CD4-positive, alpha-beta memory T cell (primary cell): ENCODE results near the gene RPP25L. TPM values are rescaled to one million over a fixed set of nuclear protein-coding genes. Genes with fewer than 3 reads are reported as not detected.

ENCODE experiments used
- CTCF ChIA-PET: fragments of 350-600 bp; sonication (Branson Sonifier 250); formaldehyde crosslinking; loops from one replicate; lab custom pipeline; 2021; ENCODE audit warnings: inconsistent platforms; ENCODE audit not compliant: partially characterized antibody; lab: Charles Lee
- POLR2A ChIA-PET: fragments of 350-600 bp; sonication (Branson Sonifier 250); formaldehyde crosslinking; loops from one replicate; lab custom pipeline; 2021; ENCODE audit not compliant: partially characterized antibody; lab: Charles Lee
- DNase-seq, 5 donors: peaks; one replicate each; pipeline versions ENCODE4 v3.0.0 to v3.0.0-alpha.2; 2020 to 2022; ENCODE audit warnings: mixed read lengths in 1 of 5
- H3K27ac ChIP-seq: one replicate; pipeline ENCODE4 v1.7.0; 2013; ENCODE audit warnings: low read depth, low read length
- H3K27me3 ChIP-seq: 2 replicates; pipeline ENCODE4 v1.7.0; 2013; ENCODE audit warnings: mild to moderate bottlenecking, low read length, moderate library complexity; ENCODE audit not compliant: insufficient read depth
- H3K36me3 ChIP-seq: 2 replicates; pipeline ENCODE4 v1.7.0; 2013; ENCODE audit warnings: mild to moderate bottlenecking, low read length, moderate library complexity; ENCODE audit not compliant: insufficient read depth
- H3K4me1 ChIP-seq: 2 replicates; pipeline ENCODE4 v1.7.0; 2013; ENCODE audit warnings: mild to moderate bottlenecking, low read length, moderate library complexity; ENCODE audit not compliant: insufficient read depth
- H3K4me3 ChIP-seq, 2 donors: one replicate each; pipeline ENCODE4 v1.7.0; 2013; ENCODE audit warnings: low read length in 2 of 2, mild to moderate bottlenecking in 1 of 2
- H3K9me3 ChIP-seq, 2 donors: one replicate each; pipeline ENCODE4 v1.7.0; 2013; ENCODE audit warnings: low read length in 2 of 2, control low read depth in 1 of 2; ENCODE audit not compliant: control insufficient read depth in 1 of 2
- H3K27ac Mint-ChIP-seq, 7 donors: one replicate each; pipeline ENCODE4 v1.8.0; 2020 to 2021; ENCODE audit warnings: mixed read lengths in 7 of 7, mild to moderate bottlenecking in 6 of 7, inconsistent platforms in 3 of 7, moderate library complexity in 3 of 7
- H3K27me3 Mint-ChIP-seq, 2 donors: one replicate each; pipeline ENCODE4 v1.8.0; 2020 to 2021; ENCODE audit warnings: mixed read lengths in 2 of 2
- H3K36me3 Mint-ChIP-seq, 2 donors: one replicate each; pipeline ENCODE4 v1.8.0; 2020 to 2021; ENCODE audit warnings: mixed read lengths in 2 of 2, inconsistent platforms in 1 of 2, mild to moderate bottlenecking in 1 of 2
- H3K4me1 Mint-ChIP-seq, 4 donors: one replicate each; pipeline ENCODE4 v1.8.0; 2020 to 2021; ENCODE audit warnings: mixed read lengths in 4 of 4, mild to moderate bottlenecking in 1 of 4
- H3K4me3 Mint-ChIP-seq, 8 donors: one replicate each; pipeline ENCODE4 v1.8.0; 2020 to 2021; ENCODE audit warnings: mixed read lengths in 8 of 8, mild to moderate bottlenecking in 7 of 8, moderate library complexity in 6 of 8, inconsistent platforms in 3 of 8
- H3K9me3 Mint-ChIP-seq, 8 donors: one replicate each; pipeline ENCODE4 v1.8.0; 2020 to 2021; ENCODE audit warnings: mixed read lengths in 8 of 8, mild to moderate bottlenecking in 5 of 8, inconsistent platforms in 3 of 8, moderate library complexity in 1 of 8
- intact Hi-C: fragments of 100-400 bp; cut with micrococcal nuclease; formaldehyde crosslinking; loops from one replicate; pipeline ENCODE4 v1.15.1; 2023
- polyA plus RNA-seq, 2 donors: library from polyadenylated mRNA; unstranded; fragments of 300-500 nt; fragmentation: Illumina TruSeq; gene quantifications; one replicate each; pipeline ENCODE4 v1.2.3, GENCODE V29; 2021
- total RNA-seq, 2 experiments: library from RNA; stranded (reverse); gene quantifications; one replicate each; pipeline ENCODE4 v1.2.3, GENCODE V29; 2021

Gene RPP25L
- total and polyA plus RNA-seq, 4 experiments from 2014 or later = 28.5 to 46.5 (median 34.0) TPM

DNA sequence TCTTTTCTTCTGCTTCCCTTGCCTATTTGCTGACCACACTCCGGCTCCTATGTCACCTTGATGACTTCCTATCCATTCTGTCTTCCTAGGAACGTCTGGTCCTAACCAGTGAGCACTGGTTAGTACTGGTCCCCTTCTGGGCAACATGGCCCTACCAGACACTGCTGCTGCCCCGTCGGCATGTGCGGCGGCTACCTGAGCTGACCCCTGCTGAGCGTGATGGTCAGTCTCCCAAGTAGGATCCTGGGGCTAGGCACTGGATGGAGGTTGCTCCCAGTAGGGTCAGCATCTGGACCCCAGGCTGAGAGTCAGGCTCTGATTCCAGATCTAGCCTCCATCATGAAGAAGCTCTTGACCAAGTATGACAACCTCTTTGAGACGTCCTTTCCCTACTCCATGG is 36.8 kb upstream of the RPP25L start:
- no peak overlapping the region for H3K27ac ChIP-seq
- Mint-ChIP-seq H3K36me3 (peaks cover 37 to 54% of the 10 kb centered on the region in 2 donors), H3K27me3 (no peaks in the 10 kb centered on the region), H3K4me1 (peaks cover 36 to 69% (median 45%) of the 10 kb centered on the region in 4 donors), H3K27ac (peak overlapping the region in 4 of 7 donors; percentile 62 to 92 (median 74)), H3K9me3 (no peaks in the 10 kb centered on the region), H3K4me3 (peak overlapping the region in 7 of 8 donors; percentile 58 to 95 (median 70))
- no peak for DNase-seq
- no peaks in the 10 kb centered on the region for H3K27me3 ChIP-seq
- ChIA-PET POLR2A (interaction anchor here (3.2 to 22.1 kb wide), 3 partner anchors 11 to 54 kb away, joined by 10 to 484 read pairs (median 193); partner anchors contain the start of genes CCL27, IL11RA and SIGMAR1), CTCF (interaction anchor here (4.8 to 12.6 kb wide), 3 partner anchors 13 to 52 kb away, joined by 60 to 191 read pairs (median 168); partner anchors contain the start of genes CCL27 and SIGMAR1)
- H3K9me3 ChIP-seq = no peaks in the 10 kb centered on the region
- peak overlapping the region in 1 of 2 donors; percentile 87 for H3K4me3 ChIP-seq
- intact Hi-C loops = loop anchor here (5.0 kb wide), 1 partner anchor 36 kb away; the partner anchor contains the start of gene RPP25L
- H3K4me1 ChIP-seq = peaks cover 50% of the 10 kb centered on the region
- H3K36me3 ChIP-seq = peaks cover 35% of the 10 kb centered on the region

DNA sequence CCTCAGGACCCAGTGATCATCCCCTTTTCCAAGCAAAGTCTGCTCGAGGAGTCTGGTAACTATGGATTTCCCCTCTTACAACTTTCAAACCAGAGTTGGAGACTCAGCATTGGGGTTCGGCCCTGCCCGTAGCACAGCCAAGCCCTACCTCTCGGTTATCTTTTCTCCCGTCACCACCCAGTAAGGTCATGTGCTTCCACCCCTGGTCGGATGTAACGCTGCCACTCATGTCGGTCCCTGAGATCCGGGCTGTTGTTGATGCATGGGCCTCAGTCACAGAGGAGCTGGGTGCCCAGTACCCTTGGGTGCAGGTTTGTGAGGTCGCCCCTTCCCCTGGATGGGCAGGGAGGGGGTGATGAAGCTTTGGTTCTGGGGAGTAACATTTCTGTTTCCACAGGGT is 35.8 kb upstream of the RPP25L start:
- H3K4me3 Mint-ChIP-seq = peak overlapping the region; percentile 93 to 97 (median 95)
- H3K27me3 ChIP-seq = no peaks in the 10 kb centered on the region
- peak overlapping the region; percentile 89 to 96 (median 93) for H3K27ac Mint-ChIP-seq
- H3K36me3 ChIP-seq = peaks cover 35% of the 10 kb centered on the region
- no peaks in the 10 kb centered on the region for H3K9me3 ChIP-seq
- H3K27ac ChIP-seq = peak overlapping the region; percentile 84
- H3K27me3 Mint-ChIP-seq = no peaks in the 10 kb centered on the region
- intact Hi-C loops = loop anchor here (5.0 kb wide), 1 partner anchor 35 kb away; the partner anchor contains the start of gene RPP25L
- H3K4me1 ChIP-seq = peaks cover 40% of the 10 kb centered on the region
- peaks cover 37 to 54% of the 10 kb centered on the region in 2 donors for H3K36me3 Mint-ChIP-seq
- DNase-seq = peak in 2 of 5 donors; percentile 20 to 53
- peaks cover 29 to 61% (median 39%) of the 10 kb centered on the region in 4 donors for H3K4me1 Mint-ChIP-seq
- peak overlapping the region; percentile 83 to 87 for H3K4me3 ChIP-seq
- POLR2A ChIA-PET = interaction anchor here (1.8 to 22.1 kb wide), 6 partner anchors 12 to 55 kb away, joined by 6 to 484 read pairs (median 20); partner anchors contain the start of genes CCL27, DCTN3, IL11RA and RPP25L
- CTCF ChIA-PET = interaction anchor here (0.8 to 12.6 kb wide), 8 partner anchors 10 to 53 kb away, joined by 4 to 191 read pairs (median 14); partner anchors contain the start of genes ARID3C, CCL27, DCTN3 and SIGMAR1
- no peaks in the 10 kb centered on the region for H3K9me3 Mint-ChIP-seq

DNA sequence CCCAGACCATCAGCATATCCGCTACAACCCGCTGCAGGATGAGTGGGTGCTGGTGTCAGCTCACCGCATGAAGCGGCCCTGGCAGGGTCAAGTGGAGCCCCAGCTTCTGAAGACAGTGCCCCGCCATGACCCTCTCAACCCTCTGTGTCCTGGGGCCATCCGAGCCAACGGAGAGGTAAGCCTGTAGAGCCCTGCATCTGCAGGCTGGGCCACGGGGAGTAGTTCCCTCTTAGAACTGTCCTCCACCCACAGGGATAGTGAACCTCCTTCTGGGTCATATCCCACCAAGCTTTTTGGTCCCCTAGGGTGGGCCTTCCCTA is 35.1 kb upstream of the RPP25L start:
- DNase-seq = peak in 1 of 5 donors; percentile 50
- intact Hi-C loops = loop anchor here (5.0 kb wide), 1 partner anchor 35 kb away; the partner anchor contains the start of gene RPP25L
- H3K9me3 Mint-ChIP-seq = no peaks in the 10 kb centered on the region
- H3K27ac Mint-ChIP-seq = peak overlapping the region; percentile 89 to 96 (median 93)
- no peaks in the 10 kb centered on the region for H3K9me3 ChIP-seq
- H3K4me1 ChIP-seq = peaks cover 33% of the 10 kb centered on the region
- peaks cover 33 to 52% of the 10 kb centered on the region in 2 donors for H3K36me3 Mint-ChIP-seq
- peaks cover 23 to 55% (median 33%) of the 10 kb centered on the region in 4 donors for H3K4me1 Mint-ChIP-seq
- H3K36me3 ChIP-seq = peaks cover 35% of the 10 kb centered on the region
- H3K4me3 ChIP-seq = peak overlapping the region; percentile 83 to 87
- H3K4me3 Mint-ChIP-seq = peak overlapping the region; percentile 93 to 97 (median 95)
- CTCF ChIA-PET = interaction anchor here (0.8 to 12.6 kb wide), 15 partner anchors 10 to 56 kb away, joined by 3 to 191 read pairs (median 5); partner anchors contain the start of genes ARID3C, CCL27, DCTN3 and RPP25L
- no peaks in the 10 kb centered on the region for H3K27me3 ChIP-seq
- no peaks in the 10 kb centered on the region for H3K27me3 Mint-ChIP-seq
- POLR2A ChIA-PET = interaction anchor here (1.4 to 22.1 kb wide), 8 partner anchors 12 to 270 kb away, joined by 5 to 484 read pairs (median 14); partner anchors contain the start of genes CCL27, DCTN3, IL11RA and MYORG
- peak overlapping the region; percentile 84 for H3K27ac ChIP-seq

DNA sequence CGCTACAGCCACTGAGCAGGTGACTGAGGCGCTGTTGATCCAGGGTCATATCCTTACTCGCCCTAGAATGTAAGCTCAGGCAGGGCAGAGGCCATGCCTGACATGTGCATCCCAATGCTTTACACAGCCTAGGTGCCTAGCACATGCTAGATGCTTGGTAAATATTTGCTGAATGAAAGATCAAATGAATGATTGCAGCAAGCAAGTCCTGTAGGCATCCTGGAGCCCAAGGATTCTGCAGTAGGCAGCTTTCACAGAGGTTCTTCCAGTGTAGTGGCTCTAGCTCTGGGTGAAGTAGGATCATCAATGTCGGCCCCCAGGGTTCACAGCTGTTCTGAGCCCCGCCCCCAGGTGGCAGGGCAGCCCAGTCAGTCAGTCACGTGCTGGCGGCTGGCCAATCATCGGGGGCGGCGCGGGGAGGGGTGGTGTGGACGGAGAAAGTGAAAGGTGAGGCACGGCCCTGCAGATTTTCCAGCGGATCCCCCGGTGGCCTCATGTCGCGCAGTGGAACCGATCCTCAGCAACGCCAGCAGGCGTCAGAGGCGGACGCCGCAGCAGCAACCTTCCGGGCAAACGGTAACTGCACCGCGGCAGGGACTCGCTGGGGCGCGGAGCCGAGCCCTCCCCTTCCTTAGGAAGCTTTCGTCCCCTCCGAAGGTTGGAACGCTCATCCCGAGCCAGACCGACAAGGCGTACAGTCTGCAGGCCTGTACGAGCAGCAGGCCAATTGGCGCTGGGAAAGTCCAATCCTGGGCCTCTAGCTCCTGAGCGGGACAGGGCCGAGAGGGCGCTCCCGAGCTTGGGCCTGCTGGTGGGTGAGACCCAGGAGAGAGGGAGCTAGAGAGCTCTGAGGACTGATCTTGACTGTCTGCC is 34.5 kb upstream of the RPP25L start, which contains the start of gene GALT:
GALT (plus strand) TSS at position 465 of the 873 bp plus-strand sequence; CDS start at position 495, 30 bp downstream.
- H3K9me3 Mint-ChIP-seq = no peaks in the 10 kb centered on the region
- DNase-seq = peak; percentile 92 to 96 (median 94)
- Histone ChIP-seq H3K4me3 (peak within 1 kb of the TSS; percentile 83 to 87), H3K27ac (peak within 1 kb of the TSS; percentile 84), H3K4me1 (peaks cover 28% of the 10 kb centered on the region), H3K9me3 (no peaks in the 10 kb centered on the region), H3K27me3 (no peaks in the 10 kb centered on the region), H3K36me3 (peaks cover 33% of the 10 kb centered on the region)
- ChIA-PET POLR2A (interaction anchor here (0.8 to 22.1 kb wide), 9 partner anchors 11 to 269 kb away, joined by 3 to 484 read pairs (median 10); partner anchors contain the start of genes CCL27, DCTN3, IL11RA and MYORG), CTCF (interaction anchor here (0.8 to 12.6 kb wide), 16 partner anchors 11 to 55 kb away, joined by 3 to 191 read pairs (median 4); partner anchors contain the start of genes ARID3C, CCL27, DCTN3 and RPP25L)
- intact Hi-C loops = loop anchor here (1.0 to 5.0 kb wide), 5 partner anchors 9 to 958 kb away; partner anchors contain the start of genes RPP25L and SIGMAR1
- H3K27me3 Mint-ChIP-seq = no peaks in the 10 kb centered on the region
- H3K4me3 Mint-ChIP-seq = peak within 1 kb of the TSS; percentile 93 to 97 (median 95)
- peak within 1 kb of the TSS; percentile 89 to 96 (median 93) for H3K27ac Mint-ChIP-seq
- H3K36me3 Mint-ChIP-seq = peaks cover 33 to 49% of the 10 kb centered on the region in 2 donors
- peaks cover 23 to 49% (median 31%) of the 10 kb centered on the region in 4 donors for H3K4me1 Mint-ChIP-seq

DNA sequence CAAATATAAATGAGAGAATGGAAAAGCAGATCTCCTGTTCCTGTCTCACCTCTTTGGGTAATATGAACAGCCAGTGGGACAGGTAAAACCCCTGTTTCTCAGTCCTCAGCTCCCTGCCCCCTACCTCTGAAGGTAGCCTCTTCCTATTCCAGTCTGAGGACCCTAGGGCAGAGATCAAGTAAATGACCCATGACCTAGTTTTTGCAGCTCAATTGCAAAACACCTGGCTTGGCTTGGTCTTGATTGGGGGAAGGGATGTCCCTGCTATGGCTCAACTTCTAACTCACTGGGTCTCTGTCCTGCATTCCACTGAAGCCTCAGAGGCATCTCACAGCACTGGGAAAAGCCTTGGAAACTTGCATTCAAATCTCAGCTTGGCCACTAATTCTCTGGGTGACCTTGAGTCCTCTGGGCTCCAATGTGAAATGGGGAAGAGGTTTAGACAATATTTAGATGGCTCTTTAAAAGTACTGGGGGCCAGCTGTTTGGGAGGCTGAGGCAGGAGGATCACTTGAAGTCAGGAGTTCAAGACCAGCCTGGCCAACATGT is 32.9 kb upstream of the RPP25L start:
- H3K36me3 Mint-ChIP-seq = peaks cover 25 to 36% of the 10 kb centered on the region in 2 donors
- Histone ChIP-seq H3K4me1 (peaks cover 27% of the 10 kb centered on the region), H3K9me3 (no peaks in the 10 kb centered on the region), H3K27me3 (no peaks in the 10 kb centered on the region), H3K27ac (no peak overlapping the region), H3K36me3 (peaks cover 17% of the 10 kb centered on the region), H3K4me3 (no peak overlapping the region)
- no peaks in the 10 kb centered on the region for H3K27me3 Mint-ChIP-seq
- peak overlapping the region in 1 of 8 donors; percentile 10 for H3K4me3 Mint-ChIP-seq
- peaks cover 23 to 41% (median 31%) of the 10 kb centered on the region in 4 donors for H3K4me1 Mint-ChIP-seq
- no peak for DNase-seq
- POLR2A ChIA-PET = interaction anchor here (7.6 to 22.1 kb wide), 2 partner anchors 9 to 15 kb away, joined by 193 to 484 read pairs; partner anchors contain the start of genes CCL27, IL11RA and SIGMAR1
- intact Hi-C loops = loop anchor here (5.0 kb wide), 1 partner anchor 33 kb away; the partner anchor contains the start of gene RPP25L
- H3K9me3 Mint-ChIP-seq = no peaks in the 10 kb centered on the region
- H3K27ac Mint-ChIP-seq = peak overlapping the region in 1 of 7 donors; percentile 51
- CTCF ChIA-PET = interaction anchor here (2.6 to 12.6 kb wide), 4 partner anchors 9 to 56 kb away, joined by 19 to 191 read pairs (median 114); partner anchors contain the start of genes CCL27 and SIGMAR1

DNA sequence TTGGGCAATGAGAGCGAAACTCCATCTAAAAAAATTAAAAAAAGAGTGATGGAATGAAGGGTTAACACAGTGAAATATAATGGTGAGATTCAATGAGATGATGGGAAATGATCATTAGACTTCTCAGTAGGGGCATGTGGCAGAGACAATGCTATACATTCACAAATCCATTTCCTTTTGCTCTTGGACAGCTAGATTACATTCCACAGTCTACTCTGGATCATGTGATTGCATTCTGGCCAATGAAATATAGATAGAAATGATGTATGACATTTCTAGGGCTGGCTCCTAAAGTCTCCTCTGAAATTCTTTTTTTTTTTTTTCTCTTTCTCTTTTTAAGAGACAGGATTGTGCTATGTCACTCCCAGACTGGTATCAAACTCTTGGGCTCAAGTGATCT is 30.8 kb upstream of the RPP25L start:
- ChIA-PET POLR2A (interaction anchor here (0.6 to 22.1 kb wide), 3 partner anchors 7 to 535 kb away, joined by 4 to 484 read pairs (median 193); partner anchors contain the start of genes CCL27, IL11RA and SIGMAR1), CTCF (interaction anchor here (0.9 to 12.6 kb wide), 5 partner anchors 7 to 60 kb away, joined by 4 to 191 read pairs (median 7); partner anchors contain the start of genes CCL27, DCTN3 and SIGMAR1)
- H3K27ac Mint-ChIP-seq = no peak overlapping the region
- peaks cover 22% of the 10 kb centered on the region for H3K4me1 ChIP-seq
- no peaks in the 10 kb centered on the region for H3K9me3 ChIP-seq
- intact Hi-C loops = no loop called here
- no peaks in the 10 kb centered on the region for H3K36me3 ChIP-seq
- H3K4me1 Mint-ChIP-seq = peaks cover 20 to 32% (median 25%) of the 10 kb centered on the region in 4 donors
- DNase-seq = no peak
- H3K36me3 Mint-ChIP-seq = peaks cover 5 to 15% of the 10 kb centered on the region in 2 donors
- H3K27me3 Mint-ChIP-seq = no peaks in the 10 kb centered on the region
- H3K4me3 Mint-ChIP-seq = no peak overlapping the region
- no peak overlapping the region for H3K27ac ChIP-seq
- no peak overlapping the region for H3K4me3 ChIP-seq
- H3K27me3 ChIP-seq = no peaks in the 10 kb centered on the region
- H3K9me3 Mint-ChIP-seq = no peaks in the 10 kb centered on the region
